NCI-H1417 (cell line): ENCODE data around the gene SEC24B.
"Not testable (repeated sequence)": the region's sequence is repeated elsewhere in the genome, so short reads cannot be mapped to it uniquely, and the experiment has no call there.

Experiments used
- DNase-seq, 3 experiments: peaks; one replicate each; lab custom pipeline; 2025; lab: John Stamatoyannopoulos, UW

Gene SEC24B

DNA sequence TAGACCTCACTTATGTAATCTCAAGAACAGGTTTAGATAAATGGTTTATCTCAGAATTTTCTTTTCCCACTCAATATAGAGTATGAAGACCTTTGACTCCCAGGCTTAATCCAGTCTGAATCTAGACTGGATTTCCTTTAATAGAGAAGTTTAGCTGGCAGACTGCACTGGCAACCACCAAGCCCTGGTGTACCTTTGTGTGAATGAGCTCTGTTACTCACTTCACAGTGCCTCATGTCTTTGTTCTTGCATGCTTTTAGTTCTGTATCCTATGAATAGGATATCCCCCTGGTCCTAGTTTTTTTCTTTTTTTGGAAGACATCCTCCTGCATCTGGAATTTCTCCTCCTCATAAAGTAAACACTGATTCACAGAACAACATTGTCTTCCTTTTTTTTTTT, 73.3 kb downstream of the SEC24B start:
- no peak for DNase-seq

DNA sequence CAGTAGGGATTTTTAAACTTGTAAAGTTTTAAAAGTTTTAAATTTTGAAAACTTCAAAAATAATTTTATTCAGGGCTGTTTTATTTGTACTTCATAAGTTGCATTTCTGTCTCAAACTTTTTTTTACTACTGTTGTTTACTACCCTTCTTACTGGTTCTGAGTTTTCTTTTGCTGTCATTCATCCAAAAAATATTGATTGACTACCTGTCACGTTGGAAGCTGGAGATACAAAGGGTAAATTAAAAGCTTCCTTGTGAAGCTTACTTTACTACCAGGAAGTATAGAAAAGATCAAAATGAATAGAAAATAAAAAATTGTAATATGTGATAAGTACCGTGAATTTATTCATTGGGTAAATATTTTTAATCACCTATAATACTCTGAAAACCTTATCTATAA, 77.1 kb downstream of the SEC24B start:
- DNase-seq: no peak

DNA sequence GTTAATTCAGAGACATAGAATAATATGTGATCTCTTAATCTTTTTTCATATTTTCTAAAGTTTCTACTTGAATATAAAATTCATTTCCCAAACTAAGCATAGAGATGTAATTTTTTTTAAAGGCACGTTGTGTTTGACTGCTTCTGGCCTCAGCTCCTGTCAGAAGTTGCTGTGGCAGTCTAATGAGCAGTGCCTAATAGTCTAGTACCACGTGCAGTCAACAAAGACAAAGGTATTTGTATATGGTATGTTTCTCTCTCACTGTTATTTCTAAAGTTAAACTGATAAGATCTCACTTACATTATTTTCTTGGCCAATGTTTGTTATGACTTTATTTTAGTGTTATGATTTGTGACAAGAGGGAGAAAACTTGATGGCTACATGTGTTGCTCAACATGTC, 77.8 kb downstream of the SEC24B start:
- no peak for DNase-seq

DNA sequence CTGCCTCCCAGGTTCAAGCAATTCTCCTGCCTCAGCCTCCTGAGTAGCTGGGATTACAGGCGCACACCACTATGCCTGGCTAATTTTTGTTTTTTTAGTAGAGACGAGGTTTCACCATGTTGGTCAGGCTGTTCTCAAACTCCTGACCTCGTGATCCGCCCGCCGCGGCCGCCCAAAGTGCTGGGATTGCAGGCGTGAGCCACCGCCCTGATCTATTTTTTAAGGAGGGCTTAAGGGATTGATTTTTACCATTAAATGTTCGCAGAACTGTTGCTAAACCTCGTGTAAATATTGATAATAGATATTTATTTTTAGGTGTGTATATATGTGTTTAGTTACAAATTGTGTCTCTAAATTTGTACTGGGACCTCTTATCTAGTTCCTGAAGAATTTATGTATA, 79.8 kb downstream of the SEC24B start:
- not testable (repeated sequence) for DNase-seq

DNA sequence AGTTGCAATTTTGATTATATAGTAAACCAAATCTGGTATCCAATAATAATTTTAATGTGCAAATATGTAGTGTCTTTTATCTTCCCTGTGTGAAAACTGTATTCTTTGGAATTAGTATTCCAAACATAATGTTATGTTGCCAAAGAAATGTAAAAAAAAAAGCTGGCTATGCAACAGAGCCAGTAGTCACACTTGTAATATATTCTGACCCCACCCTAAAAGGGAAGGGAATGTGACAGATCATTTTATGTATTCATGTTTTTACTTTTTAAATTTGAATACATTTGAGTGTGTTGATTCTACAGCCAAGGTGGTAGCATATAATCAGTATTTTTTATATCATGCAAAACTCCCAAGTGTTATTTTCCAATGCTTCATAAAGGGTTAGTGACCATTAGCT, 98.6 kb downstream of the SEC24B start:
- DNase-seq: no peak

DNA sequence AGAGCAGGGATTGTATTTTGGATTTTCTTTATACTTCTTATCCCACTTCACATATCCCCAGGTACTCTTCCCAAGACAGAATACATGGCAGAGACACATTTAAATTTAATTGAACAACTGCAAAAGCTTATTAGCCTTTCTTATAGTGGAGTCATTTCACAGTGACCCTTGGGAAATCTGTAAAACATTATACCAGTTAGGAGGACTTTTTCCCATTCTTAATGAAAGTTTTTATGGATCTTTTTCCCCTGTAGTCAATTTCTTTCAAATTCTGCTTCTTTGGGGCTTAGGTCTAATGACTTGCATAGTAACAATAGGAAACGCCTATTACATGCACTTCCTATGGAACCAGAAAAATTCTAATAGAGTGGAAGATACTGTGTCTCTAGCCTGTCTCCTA, 111.8 kb downstream of the SEC24B start:
- no peak for DNase-seq

DNA sequence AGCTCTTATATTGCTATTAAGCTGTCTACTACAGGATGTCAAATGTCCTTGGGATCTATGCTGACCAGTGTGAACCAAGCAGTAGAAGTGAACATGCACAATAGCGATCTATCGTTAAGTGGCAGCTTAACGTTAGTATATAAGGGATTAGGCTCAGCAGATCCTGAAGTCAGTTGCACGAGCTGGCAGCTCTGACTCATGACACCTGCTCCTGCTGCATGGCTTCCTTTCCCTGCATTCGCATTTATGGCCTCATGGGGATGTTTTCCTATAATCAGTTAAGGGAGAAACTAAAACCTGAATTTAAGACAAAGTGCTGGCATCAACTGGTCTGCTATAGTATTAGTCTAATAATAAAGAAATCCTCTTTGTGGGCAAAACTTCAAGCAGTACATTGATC, 113.8 kb downstream of the SEC24B start:
- DNase-seq: no peak

DNA sequence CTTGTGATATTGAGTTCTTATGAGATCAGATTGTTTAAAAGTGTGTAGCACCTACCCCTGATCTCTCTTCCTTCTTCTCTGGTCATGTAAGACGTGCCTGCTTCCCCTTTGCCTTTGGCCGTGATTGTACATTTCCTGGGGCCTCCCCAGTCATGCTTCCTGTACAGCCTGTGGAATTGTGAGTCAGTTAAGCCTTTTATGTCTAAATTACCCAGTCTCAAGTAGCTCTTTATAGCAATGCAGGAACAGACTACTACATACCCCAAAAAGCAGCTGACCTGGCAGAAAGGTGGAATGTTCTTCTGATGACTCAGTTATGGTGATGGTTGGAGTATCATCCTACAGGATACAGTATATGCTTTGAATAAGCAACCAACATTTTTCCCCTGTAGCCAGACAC, 115.0 kb downstream of the SEC24B start:
- DNase-seq: no peak

DNA sequence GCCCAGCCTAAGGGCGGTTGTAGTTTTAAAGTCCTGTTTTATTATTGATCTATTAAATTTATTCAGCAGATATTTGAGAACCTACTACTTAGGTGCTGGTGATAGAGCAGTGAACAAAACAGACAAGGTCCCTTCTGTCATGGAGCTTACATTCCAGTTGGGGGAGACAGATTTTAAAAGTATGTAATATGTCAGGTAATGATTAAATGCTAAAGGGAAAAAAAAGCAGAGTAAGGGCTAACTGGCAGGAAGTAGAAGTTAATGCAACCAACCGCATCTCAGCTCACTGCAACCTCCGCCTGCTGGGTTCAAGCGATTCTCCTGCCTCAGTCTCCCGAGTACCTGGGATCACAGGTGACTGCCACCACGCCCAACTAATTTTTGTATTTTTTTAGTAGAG, 118.6 kb downstream of the SEC24B start:
- DNase-seq: no peak

DNA sequence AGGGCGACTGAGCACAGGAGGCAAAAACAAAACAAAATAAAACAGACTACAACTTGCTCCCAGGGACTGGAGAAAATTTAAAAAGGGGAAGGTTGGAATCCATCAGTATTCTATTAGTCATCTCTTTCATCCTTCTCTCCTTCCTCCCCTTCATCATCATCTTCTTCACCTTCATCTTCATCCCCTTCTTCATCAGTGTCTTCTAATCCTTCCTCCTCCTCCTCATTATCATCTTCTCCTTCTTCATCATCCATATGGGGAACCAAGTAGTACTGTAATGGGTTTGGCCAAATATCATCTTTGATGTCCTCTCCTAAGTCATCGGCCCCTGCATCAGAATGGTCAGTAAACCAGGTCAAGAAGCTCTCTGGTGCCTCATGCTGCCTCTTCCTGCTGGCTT, 119.5 kb downstream of the SEC24B start:
- no peak for DNase-seq

DNA sequence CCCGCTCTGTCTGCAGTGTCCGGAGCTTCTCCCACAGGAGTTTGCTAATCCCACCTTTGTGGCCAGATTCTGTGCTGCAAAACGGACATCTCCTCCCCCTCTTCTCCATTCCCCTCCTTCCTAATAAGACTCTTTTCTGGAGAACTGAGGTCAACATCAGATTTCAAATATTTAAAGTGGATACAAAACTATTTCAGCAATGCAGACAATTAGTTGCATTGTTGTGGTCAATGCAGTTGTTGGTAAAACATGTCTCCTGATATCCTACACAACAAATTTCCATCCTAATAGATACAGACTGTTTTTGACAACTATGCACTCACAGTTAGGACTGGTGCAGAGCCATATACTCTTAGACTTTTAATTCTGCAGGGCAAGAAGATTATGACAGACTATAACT, 121.4 kb downstream of the SEC24B start:
- no peak for DNase-seq

DNA sequence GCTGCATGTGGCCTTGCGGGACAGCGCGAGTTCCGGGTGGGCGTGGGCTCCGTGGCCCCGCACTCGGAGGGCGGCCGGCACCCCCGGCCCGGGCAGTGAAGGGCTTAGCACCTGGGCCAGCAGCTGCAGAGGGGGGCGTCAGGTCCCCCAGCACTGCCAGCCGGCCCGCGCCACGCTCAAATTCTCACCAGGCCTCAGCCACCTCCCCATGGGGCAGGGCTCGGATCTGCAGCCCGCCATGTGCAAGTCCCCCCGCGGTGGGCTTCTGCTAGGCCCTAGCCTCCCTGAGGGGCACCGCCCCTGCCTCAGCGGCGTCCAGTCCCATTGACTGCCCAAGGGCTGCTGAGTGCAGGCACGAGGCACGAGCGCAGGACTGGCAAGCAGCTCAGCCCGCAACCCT, 123.8 kb downstream of the SEC24B start:
- no peak for DNase-seq

DNA sequence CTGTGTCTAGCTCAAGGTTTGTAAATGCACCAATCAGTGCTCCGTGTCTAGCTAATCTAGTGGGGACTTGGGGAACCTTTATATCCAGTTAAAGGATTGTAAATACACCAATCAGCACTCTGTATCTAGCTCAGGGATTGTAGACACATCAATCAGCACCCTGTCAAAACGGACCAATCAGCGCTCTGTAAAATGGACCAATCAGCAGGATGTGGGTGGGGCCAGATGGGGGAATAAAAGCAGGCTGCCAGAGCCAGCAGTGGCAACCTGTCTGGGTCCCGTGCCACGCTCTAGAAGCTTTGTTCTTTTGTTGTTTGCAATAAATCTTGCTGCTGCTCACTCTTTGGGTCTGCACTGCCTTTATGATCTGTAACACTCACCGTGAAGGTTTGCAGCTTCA, 124.5 kb downstream of the SEC24B start:
- DNase-seq: not testable (repeated sequence)

DNA sequence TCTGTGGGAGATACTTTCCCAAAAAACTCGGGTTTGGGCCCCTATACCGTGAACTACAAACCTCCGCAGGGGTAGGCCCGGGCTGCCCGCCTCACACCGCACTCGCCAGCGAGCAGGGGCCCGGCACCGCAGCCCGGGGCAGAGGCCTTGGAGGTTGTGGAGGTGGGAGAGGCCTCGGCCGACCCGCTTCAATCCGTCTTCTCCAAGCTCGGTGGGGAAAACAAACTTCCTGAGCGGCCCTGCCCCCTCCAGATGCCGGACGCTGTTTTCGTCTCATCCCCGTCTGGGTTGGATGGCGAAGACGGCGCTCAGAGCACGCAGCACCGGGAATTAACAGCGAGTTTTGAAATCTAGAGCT, 126.0 kb downstream of the SEC24B start:
- DNase-seq: peak in 1 of 3 experiments; percentile 85

DNA sequence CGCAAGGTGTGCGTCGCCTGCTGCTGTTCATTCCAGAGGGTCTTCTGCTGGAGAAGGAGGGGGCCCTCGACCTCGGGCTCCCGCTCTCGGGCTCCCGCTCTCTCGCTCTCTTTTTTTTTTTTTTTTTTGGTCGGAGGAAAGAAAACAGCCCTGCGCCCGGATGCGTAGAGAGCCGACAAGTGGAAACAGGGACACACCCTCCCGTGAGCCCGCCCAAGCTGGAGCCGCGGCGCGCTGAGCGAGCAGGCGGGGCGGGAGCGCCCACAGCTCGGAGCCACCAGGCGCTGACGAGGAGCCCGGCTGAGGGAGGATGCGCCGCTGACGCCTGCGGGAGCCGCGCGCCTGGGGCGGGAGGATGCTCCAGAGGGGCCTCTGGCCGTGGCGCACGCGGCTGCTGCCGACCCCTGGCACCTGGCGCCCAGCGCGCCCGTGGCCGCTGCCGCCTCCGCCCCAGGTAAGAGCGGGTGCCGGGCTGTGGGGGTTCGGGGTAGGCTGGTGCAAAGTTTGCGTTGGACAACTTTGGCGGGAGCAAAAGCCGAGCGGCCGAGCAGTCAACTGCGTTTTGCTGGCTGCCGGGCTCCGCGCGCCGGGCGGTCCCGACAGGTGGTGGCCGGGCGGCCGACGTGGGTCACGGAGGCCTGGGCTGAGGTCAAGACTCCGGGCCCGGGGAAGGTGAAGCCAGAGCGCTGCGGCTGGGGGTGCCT, 126.5 kb downstream of the SEC24B start, which contains the start of gene MCUB:
TSS of gene MCUB (plus strand) at position 264 of the 704 bp plus-strand sequence. CDS start at position 356, 92 bp downstream.
- peak; percentile 72 to 95 (median 91) for DNase-seq

DNA sequence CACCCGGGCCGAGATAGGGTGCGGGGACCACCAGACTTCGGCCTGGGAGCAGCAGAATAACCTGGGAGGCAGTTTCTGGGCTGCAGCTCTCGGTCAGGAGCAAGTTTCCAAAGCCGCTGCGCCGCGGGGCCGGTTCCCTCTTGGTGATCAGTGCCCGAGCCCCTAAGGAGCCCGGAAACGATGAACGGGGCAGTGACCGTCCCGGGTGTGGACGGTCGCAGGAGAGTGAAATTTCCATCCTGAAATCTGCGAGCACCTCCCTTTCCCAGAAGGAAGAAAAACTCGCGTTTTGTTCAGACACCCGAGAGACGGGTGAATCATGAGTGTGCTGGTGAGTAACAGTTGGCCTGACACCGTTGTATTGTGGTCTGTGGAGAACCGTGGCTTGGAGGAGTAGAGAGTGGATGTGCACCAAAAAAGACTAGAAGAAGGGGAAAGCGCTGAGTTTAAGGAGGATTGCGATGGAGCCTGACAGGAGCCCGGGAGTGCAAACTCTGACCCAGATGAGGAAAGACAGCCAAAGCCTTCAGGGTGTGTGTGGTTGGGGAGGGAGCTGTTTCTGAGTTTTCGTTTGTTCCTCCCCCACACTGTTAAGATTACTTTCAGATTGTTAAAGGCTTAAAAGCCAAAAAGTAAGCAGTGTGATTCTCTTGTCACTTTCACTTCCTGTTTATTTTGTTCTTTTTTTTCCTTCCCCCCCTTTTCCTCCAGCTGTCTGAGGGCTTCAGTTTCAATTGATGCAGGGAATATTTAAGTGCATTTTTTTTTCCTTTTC, 127.3 kb downstream of the SEC24B start:
- DNase-seq: peak in 2 of 3 experiments; percentile 76 to 77

DNA sequence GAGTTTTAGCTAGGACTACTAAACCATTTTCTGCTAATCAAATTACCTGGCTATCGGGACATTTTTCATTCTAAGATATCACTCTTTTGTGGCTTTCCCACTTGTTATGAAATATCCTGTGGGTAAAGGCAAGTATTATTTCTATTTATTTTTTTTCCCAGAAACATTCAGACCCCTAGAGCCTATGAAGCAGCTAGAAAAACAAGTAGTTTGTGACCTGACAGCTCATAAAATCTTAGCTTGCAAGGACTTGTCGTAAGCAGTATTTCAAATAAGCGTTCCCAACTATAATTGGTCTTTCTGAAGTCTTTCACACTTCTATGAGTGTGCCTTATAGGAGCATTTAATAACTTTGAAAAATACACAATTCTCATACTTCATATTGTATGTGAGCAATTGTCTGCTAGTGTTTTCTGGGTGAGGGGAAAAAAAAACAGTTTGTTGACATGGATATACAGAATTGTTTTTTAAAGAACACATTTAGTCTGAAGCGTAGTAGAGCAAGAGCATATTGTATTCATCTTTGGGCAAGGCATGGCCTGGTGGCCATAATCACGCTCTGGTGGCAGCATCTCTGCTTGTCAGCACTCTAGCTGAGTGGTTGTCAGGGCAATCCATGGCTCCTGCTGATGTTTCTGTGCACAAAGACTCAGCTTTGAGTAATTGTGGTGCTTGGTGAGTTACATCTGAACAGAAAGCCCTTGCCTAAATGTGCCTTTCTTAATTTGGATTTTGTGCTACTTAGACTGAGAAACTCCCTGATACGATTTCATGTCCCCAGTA, 129.0 kb downstream of the SEC24B start:
- peak in 2 of 3 experiments; percentile 57 to 83 for DNase-seq

DNA sequence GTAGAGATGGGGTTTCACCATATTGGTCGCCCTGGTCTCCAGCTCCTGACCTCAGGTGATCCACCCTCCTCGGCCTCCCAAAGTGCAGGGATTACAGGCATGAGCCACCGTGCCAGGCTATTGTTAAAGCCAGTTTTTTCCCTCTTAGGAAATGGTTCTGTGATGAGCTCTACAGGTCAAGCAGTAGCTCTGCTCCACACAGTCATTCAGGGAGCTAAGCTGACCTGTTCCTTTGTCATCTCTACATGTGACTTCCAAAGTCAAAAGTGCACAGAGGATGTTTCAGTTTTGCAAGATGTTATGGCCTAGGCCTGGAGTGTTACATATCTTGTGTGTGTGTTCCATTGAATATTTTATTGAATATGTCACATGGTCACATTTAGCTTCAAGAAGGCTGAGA, 137.9 kb downstream of the SEC24B start:
- DNase-seq: no peak

DNA sequence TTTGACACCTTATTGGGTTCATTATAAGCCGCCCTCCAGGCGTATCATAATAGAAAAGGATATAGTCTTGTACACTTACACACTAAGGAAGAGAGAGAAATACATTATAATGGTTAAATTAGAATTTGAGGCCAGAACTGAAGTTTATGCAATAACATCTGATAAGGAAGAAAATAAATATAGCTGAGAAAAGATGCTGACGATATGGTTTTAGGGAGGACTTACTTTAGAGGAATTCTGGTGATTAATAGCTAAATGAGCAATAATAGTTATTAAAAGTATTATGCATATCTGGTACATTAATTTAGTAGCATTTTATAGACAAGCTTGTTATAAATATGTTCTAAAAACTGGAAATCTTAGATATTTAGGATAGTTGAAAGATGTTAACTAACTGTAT, 138.5 kb downstream of the SEC24B start:
- no peak for DNase-seq

DNA sequence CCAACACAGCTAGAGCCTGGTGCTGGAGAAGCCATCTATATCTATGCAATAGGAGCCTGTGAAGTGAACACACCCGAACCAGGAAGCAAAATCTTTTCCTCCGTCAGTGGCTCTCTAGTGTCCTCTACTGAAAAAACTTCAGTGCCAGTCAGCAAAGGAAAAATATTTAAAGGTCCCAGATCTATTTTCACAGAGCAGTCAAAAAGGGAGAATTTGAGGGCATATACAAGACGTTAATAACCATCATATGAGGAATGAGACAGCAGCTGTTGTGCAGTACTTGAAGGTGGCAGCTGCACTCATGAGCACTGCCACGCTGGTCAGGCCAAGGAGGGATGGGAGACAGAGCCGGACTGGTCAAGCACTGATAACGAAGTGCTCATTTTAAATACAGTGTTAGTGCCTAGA, 140.8 kb downstream of the SEC24B start:
- peak in 1 of 3 experiments; percentile 34 for DNase-seq

DNA sequence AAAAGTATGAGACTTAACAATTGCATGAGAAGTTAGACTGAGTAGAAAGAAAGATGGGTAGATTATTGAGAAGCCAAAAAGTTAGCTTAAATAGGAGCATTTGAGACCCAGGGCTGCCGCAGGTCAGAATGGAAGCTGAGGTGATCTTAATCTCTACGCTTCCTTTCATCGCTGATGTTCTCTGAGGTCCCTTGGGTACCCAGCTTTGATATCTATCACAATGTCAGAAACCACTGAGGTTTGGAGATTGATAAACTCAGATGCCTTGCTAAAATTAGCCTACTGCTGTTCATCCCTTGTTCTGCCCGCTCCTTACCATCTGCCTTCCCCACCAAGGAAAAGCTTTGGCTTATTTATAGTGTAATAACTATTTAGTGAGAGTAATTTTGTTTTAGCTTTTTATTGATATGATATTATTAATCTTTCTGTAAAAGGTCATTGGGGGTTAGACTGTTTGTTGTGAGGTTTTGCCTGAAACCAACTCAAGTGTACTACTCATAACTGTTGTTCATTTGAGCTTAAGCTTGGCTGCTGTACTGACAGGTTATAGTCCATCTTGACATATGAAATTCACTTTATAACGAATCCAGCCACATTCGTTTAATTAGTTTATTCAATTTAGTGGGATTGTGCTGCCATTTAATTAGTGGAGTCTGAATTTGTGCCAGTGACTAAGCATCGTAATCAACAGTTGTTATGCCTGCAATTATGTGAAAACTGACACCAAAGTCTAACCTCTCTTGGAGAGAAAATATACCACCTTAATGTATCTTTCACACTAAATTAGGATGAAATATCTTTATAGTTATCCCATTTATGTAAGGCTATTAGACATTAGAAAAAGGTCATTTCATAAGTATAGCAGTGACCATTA, 141.6 kb downstream of the SEC24B start:
- DNase-seq: peak in 2 of 3 experiments; percentile 32 to 82

DNA sequence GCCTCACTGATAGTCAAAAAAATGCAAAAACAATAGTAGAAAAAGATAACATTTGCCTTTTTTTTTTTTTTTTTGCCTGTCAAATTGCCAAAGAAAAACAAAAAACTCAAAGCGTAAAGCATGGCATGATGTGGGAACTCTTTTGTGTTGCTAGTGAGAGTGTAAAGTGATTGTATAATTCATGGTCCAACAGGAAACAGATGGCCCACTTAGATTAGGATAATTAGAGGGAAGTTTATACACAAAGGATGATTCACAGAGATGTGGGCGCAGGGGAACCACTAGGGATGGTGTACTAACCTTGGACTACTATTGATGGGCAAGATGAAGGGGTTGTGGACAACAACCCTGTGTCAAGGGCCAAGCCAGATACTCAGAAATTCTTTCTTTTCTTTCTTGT, 142.8 kb downstream of the SEC24B start:
- peak in 2 of 3 experiments; percentile 45 to 86 for DNase-seq
